GM21360 (cell line): ENCODE data around the gene IFT20.
A peak's percentile ranks its signal among the peaks of the same experiment; 100 is the strongest.

ENCODE experiments used
- ATAC-seq: cut with Tn5 transposase; IDR thresholded peaks from one replicate; pipeline ENCODE4 v1.9.1; 2021; ENCODE audit warnings: mild to moderate bottlenecking, moderate library complexity; ENCODE audit not compliant: unreplicated experiment

IFT20 gene

GRCh38 chr17:28335201-28335958 is at the start of gene IFT20, which contains the start of gene TNFAIP1:
Gene IFT20, minus strand, starts transcription at chr17:28335472. Its CDS starts 3,487 bp downstream, at chr17:28331985.
Gene TNFAIP1, plus strand, starts transcription at chr17:28335761. Its CDS starts 3,761 bp downstream, at chr17:28339522.
- ATAC-seq, result peak; percentile 94

- ATAC-seq, result no peak
Measured at GRCh38 chr17:28385037-28385400, 49.7 kb upstream of the IFT20 start.

- ATAC-seq, result no peak
Measured at GRCh38 chr17:28384281-28385036, 49.2 kb upstream of the IFT20 start.

- ATAC-seq, result no peak
Measured at GRCh38 chr17:28381141-28381825, 46.0 kb upstream of the IFT20 start.

- no peak for ATAC-seq
Measured at GRCh38 chr17:28379814-28380801, 44.8 kb upstream of the IFT20 start.

- no peak for ATAC-seq
Measured at GRCh38 chr17:28372945-28373274, 37.6 kb upstream of the IFT20 start.

- ATAC-seq, result peak; percentile 10
Measured at GRCh38 chr17:28372203-28372944, 37.1 kb upstream of the IFT20 start.

GRCh38 chr17:28371245-28372202 is 36.3 kb upstream of the IFT20 start, which contains the start of gene SARM1:
Gene SARM1, plus strand, starts transcription at chr17:28371694. Its CDS starts 339 bp downstream, at chr17:28372033.
- peak; percentile 75 for ATAC-seq

- ATAC-seq, result no peak
Measured at GRCh38 chr17:28370744-28371103, 35.5 kb upstream of the IFT20 start.

- ATAC-seq, result no peak
Measured at GRCh38 chr17:28370035-28370743, 34.9 kb upstream of the IFT20 start, which contains the start of gene VTN. Gene VTN, minus strand, starts transcription at chr17:28370307. Its CDS starts 104 bp downstream, at chr17:28370203.

GRCh38 chr17:28369684-28370034 is 34.4 kb upstream of the IFT20 start:
- ATAC-seq, result no peak

- no peak for ATAC-seq
Measured at GRCh38 chr17:28368915-28369683, 33.8 kb upstream of the IFT20 start.

GRCh38 chr17:28368306-28368831 is 33.1 kb upstream of the IFT20 start:
- ATAC-seq, result no peak

- no peak for ATAC-seq
Measured at GRCh38 chr17:28367641-28368305, 32.5 kb upstream of the IFT20 start.

GRCh38 chr17:28366605-28367004 is 31.3 kb upstream of the IFT20 start:
- ATAC-seq, result no peak

- no peak for ATAC-seq
Measured at GRCh38 chr17:28365487-28365886, 30.2 kb upstream of the IFT20 start.
